Measurements from ENCODE around the gene DNAH12. TPM values are rescaled to one million over a fixed set of nuclear protein-coding genes. Genes with fewer than 3 reads are reported as not detected.

Gene DNAH12
- total RNA-seq, 1 experiment from 2014 or later, result not detected

DNA sequence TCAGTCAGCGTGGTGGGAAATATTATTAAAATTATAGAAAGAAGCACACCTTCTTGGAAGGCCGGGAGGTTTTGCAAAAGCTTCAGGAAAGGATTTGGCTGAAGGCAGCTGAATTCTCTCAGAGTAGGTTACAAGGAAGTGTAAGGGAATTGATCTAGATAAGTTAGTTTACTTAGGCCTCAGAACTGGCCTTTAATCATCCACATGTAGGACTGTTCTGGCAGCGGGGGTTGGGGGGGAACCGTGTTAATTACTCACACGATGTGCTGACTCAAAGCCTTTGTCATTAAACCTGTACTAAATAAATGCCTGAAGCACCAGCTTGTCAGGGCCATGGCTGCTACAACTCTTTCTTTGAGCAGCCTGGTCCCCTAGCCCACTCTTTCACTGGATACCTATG is 264.5 kb downstream of the DNAH12 start (continued):
- TF ChIP-seq, protein P1, sequence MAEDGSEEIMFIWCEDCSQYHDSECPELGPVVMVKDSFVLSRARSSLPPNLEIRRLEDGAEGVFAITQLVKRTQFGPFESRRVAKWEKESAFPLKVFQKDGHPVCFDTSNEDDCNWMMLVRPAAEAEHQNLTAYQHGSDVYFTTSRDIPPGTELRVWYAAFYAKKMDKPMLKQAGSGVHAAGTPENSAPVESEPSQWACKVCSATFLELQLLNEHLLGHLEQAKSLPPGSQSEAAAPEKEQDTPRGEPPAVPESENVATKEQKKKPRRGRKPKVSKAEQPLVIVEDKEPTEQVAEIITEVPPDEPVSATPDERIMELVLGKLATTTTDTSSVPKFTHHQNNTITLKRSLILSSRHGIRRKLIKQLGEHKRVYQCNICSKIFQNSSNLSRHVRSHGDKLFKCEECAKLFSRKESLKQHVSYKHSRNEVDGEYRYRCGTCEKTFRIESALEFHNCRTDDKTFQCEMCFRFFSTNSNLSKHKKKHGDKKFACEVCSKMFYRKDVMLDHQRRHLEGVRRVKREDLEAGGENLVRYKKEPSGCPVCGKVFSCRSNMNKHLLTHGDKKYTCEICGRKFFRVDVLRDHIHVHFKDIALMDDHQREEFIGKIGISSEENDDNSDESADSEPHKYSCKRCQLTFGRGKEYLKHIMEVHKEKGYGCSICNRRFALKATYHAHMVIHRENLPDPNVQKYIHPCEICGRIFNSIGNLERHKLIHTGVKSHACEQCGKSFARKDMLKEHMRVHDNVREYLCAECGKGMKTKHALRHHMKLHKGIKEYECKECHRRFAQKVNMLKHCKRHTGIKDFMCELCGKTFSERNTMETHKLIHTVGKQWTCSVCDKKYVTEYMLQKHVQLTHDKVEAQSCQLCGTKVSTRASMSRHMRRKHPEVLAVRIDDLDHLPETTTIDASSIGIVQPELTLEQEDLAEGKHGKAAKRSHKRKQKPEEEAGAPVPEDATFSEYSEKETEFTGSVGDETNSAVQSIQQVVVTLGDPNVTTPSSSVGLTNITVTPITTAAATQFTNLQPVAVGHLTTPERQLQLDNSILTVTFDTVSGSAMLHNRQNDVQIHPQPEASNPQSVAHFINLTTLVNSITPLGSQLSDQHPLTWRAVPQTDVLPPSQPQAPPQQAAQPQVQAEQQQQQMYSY (CRISPR knock-in tag; IDR thresholded peaks at IDR 0.05), result no peak
- no peak for TF ChIP-seq ZNF423 (CRISPR knock-in tag; IDR thresholded peaks at IDR 0.05)
- TF ChIP-seq, protein P2, sequence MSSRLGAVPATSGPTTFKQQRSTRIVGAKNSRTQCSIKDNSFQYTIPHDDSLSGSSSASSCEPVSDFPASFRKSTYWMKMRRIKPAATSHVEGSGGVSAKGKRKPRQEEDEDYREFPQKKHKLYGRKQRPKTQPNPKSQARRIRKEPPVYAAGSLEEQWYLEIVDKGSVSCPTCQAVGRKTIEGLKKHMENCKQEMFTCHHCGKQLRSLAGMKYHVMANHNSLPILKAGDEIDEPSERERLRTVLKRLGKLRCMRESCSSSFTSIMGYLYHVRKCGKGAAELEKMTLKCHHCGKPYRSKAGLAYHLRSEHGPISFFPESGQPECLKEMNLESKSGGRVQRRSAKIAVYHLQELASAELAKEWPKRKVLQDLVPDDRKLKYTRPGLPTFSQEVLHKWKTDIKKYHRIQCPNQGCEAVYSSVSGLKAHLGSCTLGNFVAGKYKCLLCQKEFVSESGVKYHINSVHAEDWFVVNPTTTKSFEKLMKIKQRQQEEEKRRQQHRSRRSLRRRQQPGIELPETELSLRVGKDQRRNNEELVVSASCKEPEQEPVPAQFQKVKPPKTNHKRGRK (CRISPR knock-in tag; IDR thresholded peaks at IDR 0.05; ENCODE audit: borderline replicate concordance), result no peak
- no peak for TF ChIP-seq GTF2I (CRISPR knock-in tag; conservative IDR thresholded peaks at IDR 0.05)
- TF ChIP-seq, protein P3, sequence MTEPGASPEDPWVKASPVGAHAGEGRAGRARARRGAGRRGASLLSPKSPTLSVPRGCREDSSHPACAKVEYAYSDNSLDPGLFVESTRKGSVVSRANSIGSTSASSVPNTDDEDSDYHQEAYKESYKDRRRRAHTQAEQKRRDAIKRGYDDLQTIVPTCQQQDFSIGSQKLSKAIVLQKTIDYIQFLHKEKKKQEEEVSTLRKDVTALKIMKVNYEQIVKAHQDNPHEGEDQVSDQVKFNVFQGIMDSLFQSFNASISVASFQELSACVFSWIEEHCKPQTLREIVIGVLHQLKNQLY (CRISPR knock-in tag; IDR thresholded peaks at IDR 0.05), result no peak
- no peak for TF ChIP-seq SMAD3 (CRISPR knock-in tag; IDR thresholded peaks at IDR 0.05; ENCODE audit: borderline replicate concordance)
- TF ChIP-seq, protein P4, sequence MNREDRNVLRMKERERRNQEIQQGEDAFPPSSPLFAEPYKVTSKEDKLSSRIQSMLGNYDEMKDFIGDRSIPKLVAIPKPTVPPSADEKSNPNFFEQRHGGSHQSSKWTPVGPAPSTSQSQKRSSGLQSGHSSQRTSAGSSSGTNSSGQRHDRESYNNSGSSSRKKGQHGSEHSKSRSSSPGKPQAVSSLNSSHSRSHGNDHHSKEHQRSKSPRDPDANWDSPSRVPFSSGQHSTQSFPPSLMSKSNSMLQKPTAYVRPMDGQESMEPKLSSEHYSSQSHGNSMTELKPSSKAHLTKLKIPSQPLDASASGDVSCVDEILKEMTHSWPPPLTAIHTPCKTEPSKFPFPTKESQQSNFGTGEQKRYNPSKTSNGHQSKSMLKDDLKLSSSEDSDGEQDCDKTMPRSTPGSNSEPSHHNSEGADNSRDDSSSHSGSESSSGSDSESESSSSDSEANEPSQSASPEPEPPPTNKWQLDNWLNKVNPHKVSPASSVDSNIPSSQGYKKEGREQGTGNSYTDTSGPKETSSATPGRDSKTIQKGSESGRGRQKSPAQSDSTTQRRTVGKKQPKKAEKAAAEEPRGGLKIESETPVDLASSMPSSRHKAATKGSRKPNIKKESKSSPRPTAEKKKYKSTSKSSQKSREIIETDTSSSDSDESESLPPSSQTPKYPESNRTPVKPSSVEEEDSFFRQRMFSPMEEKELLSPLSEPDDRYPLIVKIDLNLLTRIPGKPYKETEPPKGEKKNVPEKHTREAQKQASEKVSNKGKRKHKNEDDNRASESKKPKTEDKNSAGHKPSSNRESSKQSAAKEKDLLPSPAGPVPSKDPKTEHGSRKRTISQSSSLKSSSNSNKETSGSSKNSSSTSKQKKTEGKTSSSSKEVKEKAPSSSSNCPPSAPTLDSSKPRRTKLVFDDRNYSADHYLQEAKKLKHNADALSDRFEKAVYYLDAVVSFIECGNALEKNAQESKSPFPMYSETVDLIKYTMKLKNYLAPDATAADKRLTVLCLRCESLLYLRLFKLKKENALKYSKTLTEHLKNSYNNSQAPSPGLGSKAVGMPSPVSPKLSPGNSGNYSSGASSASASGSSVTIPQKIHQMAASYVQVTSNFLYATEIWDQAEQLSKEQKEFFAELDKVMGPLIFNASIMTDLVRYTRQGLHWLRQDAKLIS (CRISPR knock-in tag; IDR thresholded peaks at IDR 0.05; ENCODE audit: borderline replicate concordance), result no peak
- TF ChIP-seq, protein P5, sequence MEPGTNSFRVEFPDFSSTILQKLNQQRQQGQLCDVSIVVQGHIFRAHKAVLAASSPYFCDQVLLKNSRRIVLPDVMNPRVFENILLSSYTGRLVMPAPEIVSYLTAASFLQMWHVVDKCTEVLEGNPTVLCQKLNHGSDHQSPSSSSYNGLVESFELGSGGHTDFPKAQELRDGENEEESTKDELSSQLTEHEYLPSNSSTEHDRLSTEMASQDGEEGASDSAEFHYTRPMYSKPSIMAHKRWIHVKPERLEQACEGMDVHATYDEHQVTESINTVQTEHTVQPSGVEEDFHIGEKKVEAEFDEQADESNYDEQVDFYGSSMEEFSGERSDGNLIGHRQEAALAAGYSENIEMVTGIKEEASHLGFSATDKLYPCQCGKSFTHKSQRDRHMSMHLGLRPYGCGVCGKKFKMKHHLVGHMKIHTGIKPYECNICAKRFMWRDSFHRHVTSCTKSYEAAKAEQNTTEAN (CRISPR knock-in tag; IDR thresholded peaks at IDR 0.05), result no peak
- no peak for TF ChIP-seq RELA (CRISPR knock-in tag; IDR thresholded peaks at IDR 0.05; ENCODE audit: borderline replicate concordance)
- TF ChIP-seq NR1H2 (CRISPR knock-in tag; IDR thresholded peaks at IDR 0.05), result no peak
- TF ChIP-seq HMGA2 (CRISPR knock-in tag; IDR thresholded peaks at IDR 0.05), result no peak

DNA sequence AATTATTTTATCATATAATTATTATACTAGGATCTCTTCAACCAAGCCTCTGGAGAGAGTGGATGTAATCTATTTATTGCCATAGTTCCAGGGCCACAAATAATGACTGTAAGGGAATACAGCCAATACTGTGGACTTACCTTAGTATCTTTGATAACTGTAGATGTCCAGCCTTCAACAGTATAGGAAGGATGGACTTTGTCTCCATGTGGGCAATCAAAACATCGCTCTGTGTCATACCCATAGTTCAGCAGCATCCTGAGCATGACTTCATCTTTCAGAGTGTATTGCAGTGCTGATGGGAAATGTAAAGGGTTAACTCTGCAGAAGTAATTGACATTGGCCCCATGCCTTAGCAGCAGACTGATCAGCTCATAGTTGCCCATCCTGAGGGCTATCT is 265.9 kb downstream of the DNAH12 start:
- ChIA-PET CTCF (no interaction called here), POLR2A (no interaction called here)
- H3K4me1 Mint-ChIP-seq, result no peaks in the 10 kb centered on the region
- H3K4me3 Mint-ChIP-seq, result no peak overlapping the region
- peaks cover 16% of the 10 kb centered on the region for H3K9me3 Mint-ChIP-seq
- no peaks in the 10 kb centered on the region for H3K27me3 Mint-ChIP-seq (ENCODE audit: low read depth)
- DNase-seq (ENCODE audit: low spot score) (no peak), ATAC-seq (no peak)
- peaks cover 18% of the 10 kb centered on the region for H3K36me3 Mint-ChIP-seq
- H3K27ac Mint-ChIP-seq, result no peak overlapping the region
- TF ChIP-seq, protein P6, sequence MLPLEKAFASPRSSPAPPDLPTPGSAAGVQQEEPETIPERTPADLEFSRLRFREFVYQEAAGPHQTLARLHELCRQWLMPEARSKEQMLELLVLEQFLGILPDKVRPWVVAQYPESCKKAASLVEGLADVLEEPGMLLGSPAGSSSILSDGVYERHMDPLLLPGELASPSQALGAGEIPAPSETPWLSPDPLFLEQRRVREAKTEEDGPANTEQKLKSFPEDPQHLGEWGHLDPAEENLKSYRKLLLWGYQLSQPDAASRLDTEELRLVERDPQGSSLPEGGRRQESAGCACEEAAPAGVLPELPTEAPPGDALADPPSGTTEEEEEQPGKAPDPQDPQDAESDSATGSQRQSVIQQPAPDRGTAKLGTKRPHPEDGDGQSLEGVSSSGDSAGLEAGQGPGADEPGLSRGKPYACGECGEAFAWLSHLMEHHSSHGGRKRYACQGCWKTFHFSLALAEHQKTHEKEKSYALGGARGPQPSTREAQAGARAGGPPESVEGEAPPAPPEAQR (CRISPR knock-in tag; IDR thresholded peaks at IDR 0.05), result no peak
- TF ChIP-seq SMAD3 (CRISPR knock-in tag; IDR thresholded peaks at IDR 0.05; ENCODE audit: borderline replicate concordance) (no peak), CREB1 (CRISPR knock-in tag; IDR thresholded peaks at IDR 0.05) (no peak), ZNF232 (CRISPR knock-in tag; IDR thresholded peaks at IDR 0.05) (no peak), SMAD4 (CRISPR knock-in tag; IDR thresholded peaks at IDR 0.05) (no peak)
- TF ChIP-seq, protein P7, sequence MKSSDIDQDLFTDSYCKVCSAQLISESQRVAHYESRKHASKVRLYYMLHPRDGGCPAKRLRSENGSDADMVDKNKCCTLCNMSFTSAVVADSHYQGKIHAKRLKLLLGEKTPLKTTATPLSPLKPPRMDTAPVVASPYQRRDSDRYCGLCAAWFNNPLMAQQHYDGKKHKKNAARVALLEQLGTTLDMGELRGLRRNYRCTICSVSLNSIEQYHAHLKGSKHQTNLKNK (CRISPR knock-in tag; IDR thresholded peaks at IDR 0.05), result no peak
- TF ChIP-seq, protein P3 (CRISPR knock-in tag; IDR thresholded peaks at IDR 0.05), result no peak
- TF ChIP-seq, protein P8, sequence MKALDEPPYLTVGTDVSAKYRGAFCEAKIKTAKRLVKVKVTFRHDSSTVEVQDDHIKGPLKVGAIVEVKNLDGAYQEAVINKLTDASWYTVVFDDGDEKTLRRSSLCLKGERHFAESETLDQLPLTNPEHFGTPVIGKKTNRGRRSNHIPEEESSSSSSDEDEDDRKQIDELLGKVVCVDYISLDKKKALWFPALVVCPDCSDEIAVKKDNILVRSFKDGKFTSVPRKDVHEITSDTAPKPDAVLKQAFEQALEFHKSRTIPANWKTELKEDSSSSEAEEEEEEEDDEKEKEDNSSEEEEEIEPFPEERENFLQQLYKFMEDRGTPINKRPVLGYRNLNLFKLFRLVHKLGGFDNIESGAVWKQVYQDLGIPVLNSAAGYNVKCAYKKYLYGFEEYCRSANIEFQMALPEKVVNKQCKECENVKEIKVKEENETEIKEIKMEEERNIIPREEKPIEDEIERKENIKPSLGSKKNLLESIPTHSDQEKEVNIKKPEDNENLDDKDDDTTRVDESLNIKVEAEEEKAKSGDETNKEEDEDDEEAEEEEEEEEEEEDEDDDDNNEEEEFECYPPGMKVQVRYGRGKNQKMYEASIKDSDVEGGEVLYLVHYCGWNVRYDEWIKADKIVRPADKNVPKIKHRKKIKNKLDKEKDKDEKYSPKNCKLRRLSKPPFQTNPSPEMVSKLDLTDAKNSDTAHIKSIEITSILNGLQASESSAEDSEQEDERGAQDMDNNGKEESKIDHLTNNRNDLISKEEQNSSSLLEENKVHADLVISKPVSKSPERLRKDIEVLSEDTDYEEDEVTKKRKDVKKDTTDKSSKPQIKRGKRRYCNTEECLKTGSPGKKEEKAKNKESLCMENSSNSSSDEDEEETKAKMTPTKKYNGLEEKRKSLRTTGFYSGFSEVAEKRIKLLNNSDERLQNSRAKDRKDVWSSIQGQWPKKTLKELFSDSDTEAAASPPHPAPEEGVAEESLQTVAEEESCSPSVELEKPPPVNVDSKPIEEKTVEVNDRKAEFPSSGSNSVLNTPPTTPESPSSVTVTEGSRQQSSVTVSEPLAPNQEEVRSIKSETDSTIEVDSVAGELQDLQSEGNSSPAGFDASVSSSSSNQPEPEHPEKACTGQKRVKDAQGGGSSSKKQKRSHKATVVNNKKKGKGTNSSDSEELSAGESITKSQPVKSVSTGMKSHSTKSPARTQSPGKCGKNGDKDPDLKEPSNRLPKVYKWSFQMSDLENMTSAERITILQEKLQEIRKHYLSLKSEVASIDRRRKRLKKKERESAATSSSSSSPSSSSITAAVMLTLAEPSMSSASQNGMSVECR (CRISPR knock-in tag; IDR thresholded peaks at IDR 0.05; ENCODE audit: borderline replicate concordance), result no peak
